ENCODE measurements around the gene CDT1.
A peak's percentile ranks its signal among the peaks of the same experiment; 100 is the strongest.

CDT1 gene

GRCh38 chr16:88773812-88774291 lies 29.7 kb upstream of the CDT1 start:
- in situ Hi-C loops (cut with HindIII; ENCODE audit: low pct_ligation_motif_present, low sequenced_read_pairs), result loop anchor here (25.0 kb wide), 1 partner anchor 388 kb away; the partner anchor contains the start of gene CDH15
- H3K4me3 ChIP-seq (ENCODE audit: low read depth, low read length), result no peak overlapping the region
- peak; percentile 82 for DNase-seq
- peak overlapping the region; percentile 80 for H3K27ac ChIP-seq
- H3K36me3 ChIP-seq (replicated peaks), result no peaks in the 10 kb centered on the region
- no peaks in the 10 kb centered on the region for H3K27me3 ChIP-seq (replicated peaks)
- TF ChIP-seq, protein P1, sequence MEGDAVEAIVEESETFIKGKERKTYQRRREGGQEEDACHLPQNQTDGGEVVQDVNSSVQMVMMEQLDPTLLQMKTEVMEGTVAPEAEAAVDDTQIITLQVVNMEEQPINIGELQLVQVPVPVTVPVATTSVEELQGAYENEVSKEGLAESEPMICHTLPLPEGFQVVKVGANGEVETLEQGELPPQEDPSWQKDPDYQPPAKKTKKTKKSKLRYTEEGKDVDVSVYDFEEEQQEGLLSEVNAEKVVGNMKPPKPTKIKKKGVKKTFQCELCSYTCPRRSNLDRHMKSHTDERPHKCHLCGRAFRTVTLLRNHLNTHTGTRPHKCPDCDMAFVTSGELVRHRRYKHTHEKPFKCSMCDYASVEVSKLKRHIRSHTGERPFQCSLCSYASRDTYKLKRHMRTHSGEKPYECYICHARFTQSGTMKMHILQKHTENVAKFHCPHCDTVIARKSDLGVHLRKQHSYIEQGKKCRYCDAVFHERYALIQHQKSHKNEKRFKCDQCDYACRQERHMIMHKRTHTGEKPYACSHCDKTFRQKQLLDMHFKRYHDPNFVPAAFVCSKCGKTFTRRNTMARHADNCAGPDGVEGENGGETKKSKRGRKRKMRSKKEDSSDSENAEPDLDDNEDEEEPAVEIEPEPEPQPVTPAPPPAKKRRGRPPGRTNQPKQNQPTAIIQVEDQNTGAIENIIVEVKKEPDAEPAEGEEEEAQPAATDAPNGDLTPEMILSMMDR (IDR thresholded peaks at IDR 0.05; ENCODE audit: low read depth, low read length, missing control alignments), result no peak

- H3K27me3 ChIP-seq (replicated peaks), result no peaks in the 10 kb centered on the region
- H3K4me3 ChIP-seq (ENCODE audit: low read depth, low read length), result no peak overlapping the region
- TF ChIP-seq, protein P1 (IDR thresholded peaks at IDR 0.05; ENCODE audit: low read depth, low read length, missing control alignments), result no peak
- peak overlapping the region; percentile 80 for H3K27ac ChIP-seq
- in situ Hi-C loops (cut with HindIII; ENCODE audit: low pct_ligation_motif_present, low sequenced_read_pairs), result loop anchor here (25.0 kb wide), 1 partner anchor 388 kb away; the partner anchor contains the start of gene CDH15
- no peaks in the 10 kb centered on the region for H3K36me3 ChIP-seq (replicated peaks)
- DNase-seq, result no peak
Measured at GRCh38 chr16:88774544-88775393, 28.8 kb upstream of the CDT1 start.

GRCh38 chr16:88775825-88776224 lies 27.8 kb upstream of the CDT1 start:
- no peak overlapping the region for H3K27ac ChIP-seq
- TF ChIP-seq, protein P1 (IDR thresholded peaks at IDR 0.05; ENCODE audit: low read depth, low read length, missing control alignments), result no peak
- no peak for DNase-seq
- H3K27me3 ChIP-seq (replicated peaks), result no peaks in the 10 kb centered on the region
- H3K36me3 ChIP-seq (replicated peaks), result no peaks in the 10 kb centered on the region
- in situ Hi-C loops (cut with HindIII; ENCODE audit: low pct_ligation_motif_present, low sequenced_read_pairs), result no loop called here
- no peak overlapping the region for H3K4me3 ChIP-seq (ENCODE audit: low read depth, low read length)

- TF ChIP-seq, protein P1 (IDR thresholded peaks at IDR 0.05; ENCODE audit: low read depth, low read length, missing control alignments), result no peak
- H3K27me3 ChIP-seq (replicated peaks), result no peaks in the 10 kb centered on the region
- in situ Hi-C loops (cut with HindIII; ENCODE audit: low pct_ligation_motif_present, low sequenced_read_pairs), result no loop called here
- no peak overlapping the region for H3K4me3 ChIP-seq (ENCODE audit: low read depth, low read length)
- no peak overlapping the region for H3K27ac ChIP-seq
- H3K36me3 ChIP-seq (replicated peaks), result no peaks in the 10 kb centered on the region
- DNase-seq, result no peak
Measured at GRCh38 chr16:88777471-88778270, 25.9 kb upstream of the CDT1 start.

DNA sequence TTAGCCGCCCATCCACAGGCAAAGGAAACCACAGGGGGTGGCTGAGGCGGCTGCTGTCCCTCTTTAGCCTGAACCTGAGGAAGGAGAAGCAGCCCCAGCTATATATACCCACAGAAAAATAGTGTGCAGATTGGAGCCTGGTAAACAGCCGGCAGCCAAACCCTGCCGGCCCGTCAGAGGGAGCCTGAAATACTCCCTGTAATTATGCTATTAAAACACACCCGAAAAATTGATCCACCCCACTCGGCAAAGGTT lies 25.4 kb upstream of the CDT1 start:
- Histone ChIP-seq H3K36me3 (replicated peaks) (no peaks in the 10 kb centered on the region), H3K27me3 (replicated peaks) (no peaks in the 10 kb centered on the region), H3K4me3 (ENCODE audit: low read depth, low read length) (no peak overlapping the region), H3K27ac (no peak overlapping the region)
- TF ChIP-seq, protein P1 (IDR thresholded peaks at IDR 0.05; ENCODE audit: low read depth, low read length, missing control alignments), result no peak
- in situ Hi-C loops (cut with HindIII; ENCODE audit: low pct_ligation_motif_present, low sequenced_read_pairs), result no loop called here
- no peak for DNase-seq
